Lower lobe of right lung (tissue), 2 donors: ENCODE results near the gene CXADR. TPM values are rescaled to one million over a fixed set of nuclear protein-coding genes. Genes with fewer than 3 reads are reported as not detected.
A peak's percentile ranks its signal among the peaks of the same experiment; 100 is the strongest.
"Not testable (repeated sequence)": the region's sequence is repeated elsewhere in the genome, so short reads cannot be mapped to it uniquely, and the experiment has no call there.

Experiments used
- ATAC-seq, 2 donors: fragments of 200-7000 bp; cut with Tn5 transposase; one replicate each; pipeline ENCODE4 v1.9.1; 2020 to 2022; ENCODE audit warnings: mild to moderate bottlenecking in 2 of 2, moderate library complexity in 2 of 2
- DNase-seq: peaks from one replicate; pipeline ENCODE4 v3.0.0-alpha.2; 2020
- H3K27ac ChIP-seq: fragments of 200-600 bp; one replicate; pipeline ENCODE4 v1.8.0; 2022
- H3K27me3 ChIP-seq: fragments of 200-600 bp; one replicate; pipeline ENCODE4 v1.8.0; 2022; ENCODE audit warnings: low read depth
- H3K36me3 ChIP-seq: fragments of 200-600 bp; one replicate; pipeline ENCODE4 v1.8.0; 2022; ENCODE audit warnings: mild to moderate bottlenecking
- H3K4me1 ChIP-seq: fragments of 200-600 bp; one replicate; pipeline ENCODE4 v1.8.0; 2022
- H3K4me3 ChIP-seq: fragments of 200-600 bp; one replicate; pipeline ENCODE4 v1.8.0; 2022; ENCODE audit warnings: mild to moderate bottlenecking
- H3K9me3 ChIP-seq: fragments of 200-600 bp; one replicate; pipeline ENCODE4 v1.8.0; 2022
- intact Hi-C: fragments of 100-400 bp; cut with DNase I; formaldehyde crosslinking; loops from one replicate; pipeline ENCODE4 v1.11.0; 2022
- total RNA-seq: library from RNA; stranded (reverse); fragmentation: NEBNext Ultra II Directional; extraction: Animal tissue kit (Norgen Biotek cat#: 25700); gene quantifications from one replicate; pipeline ENCODE4 v1.2.1, GENCODE V29; 2021
- TF ChIP-seq, protein P1 (sequence below): fragments of 200-600 bp; IDR thresholded peaks from one replicate; pipeline ENCODE4 v1.8.0; 2022; ENCODE audit warnings: antibody characterized with exemption, mild to moderate bottlenecking
- donor health status: DM: no; HTN: yes; CAD: no; lungs with severe emphysema.

The CXADR gene
- total RNA-seq, 1 donor from 2014 or later: 26.6 TPM

- no peak overlapping the region for H3K27ac ChIP-seq
- intact Hi-C loops: no loop called here
- peaks cover 11% of the 10 kb centered on the region for H3K27me3 ChIP-seq
- no peak overlapping the region for H3K4me3 ChIP-seq
- DNase-seq (no peak), ATAC-seq (no peak)
- no peaks in the 10 kb centered on the region for H3K9me3 ChIP-seq
- TF ChIP-seq, protein P1, sequence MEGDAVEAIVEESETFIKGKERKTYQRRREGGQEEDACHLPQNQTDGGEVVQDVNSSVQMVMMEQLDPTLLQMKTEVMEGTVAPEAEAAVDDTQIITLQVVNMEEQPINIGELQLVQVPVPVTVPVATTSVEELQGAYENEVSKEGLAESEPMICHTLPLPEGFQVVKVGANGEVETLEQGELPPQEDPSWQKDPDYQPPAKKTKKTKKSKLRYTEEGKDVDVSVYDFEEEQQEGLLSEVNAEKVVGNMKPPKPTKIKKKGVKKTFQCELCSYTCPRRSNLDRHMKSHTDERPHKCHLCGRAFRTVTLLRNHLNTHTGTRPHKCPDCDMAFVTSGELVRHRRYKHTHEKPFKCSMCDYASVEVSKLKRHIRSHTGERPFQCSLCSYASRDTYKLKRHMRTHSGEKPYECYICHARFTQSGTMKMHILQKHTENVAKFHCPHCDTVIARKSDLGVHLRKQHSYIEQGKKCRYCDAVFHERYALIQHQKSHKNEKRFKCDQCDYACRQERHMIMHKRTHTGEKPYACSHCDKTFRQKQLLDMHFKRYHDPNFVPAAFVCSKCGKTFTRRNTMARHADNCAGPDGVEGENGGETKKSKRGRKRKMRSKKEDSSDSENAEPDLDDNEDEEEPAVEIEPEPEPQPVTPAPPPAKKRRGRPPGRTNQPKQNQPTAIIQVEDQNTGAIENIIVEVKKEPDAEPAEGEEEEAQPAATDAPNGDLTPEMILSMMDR: no peak
- peaks cover 9% of the 10 kb centered on the region for H3K4me1 ChIP-seq
- no peaks in the 10 kb centered on the region for H3K36me3 ChIP-seq
Measured at GRCh38 chr21:17507591-17507990, 5.3 kb upstream of the CXADR start.

DNA sequence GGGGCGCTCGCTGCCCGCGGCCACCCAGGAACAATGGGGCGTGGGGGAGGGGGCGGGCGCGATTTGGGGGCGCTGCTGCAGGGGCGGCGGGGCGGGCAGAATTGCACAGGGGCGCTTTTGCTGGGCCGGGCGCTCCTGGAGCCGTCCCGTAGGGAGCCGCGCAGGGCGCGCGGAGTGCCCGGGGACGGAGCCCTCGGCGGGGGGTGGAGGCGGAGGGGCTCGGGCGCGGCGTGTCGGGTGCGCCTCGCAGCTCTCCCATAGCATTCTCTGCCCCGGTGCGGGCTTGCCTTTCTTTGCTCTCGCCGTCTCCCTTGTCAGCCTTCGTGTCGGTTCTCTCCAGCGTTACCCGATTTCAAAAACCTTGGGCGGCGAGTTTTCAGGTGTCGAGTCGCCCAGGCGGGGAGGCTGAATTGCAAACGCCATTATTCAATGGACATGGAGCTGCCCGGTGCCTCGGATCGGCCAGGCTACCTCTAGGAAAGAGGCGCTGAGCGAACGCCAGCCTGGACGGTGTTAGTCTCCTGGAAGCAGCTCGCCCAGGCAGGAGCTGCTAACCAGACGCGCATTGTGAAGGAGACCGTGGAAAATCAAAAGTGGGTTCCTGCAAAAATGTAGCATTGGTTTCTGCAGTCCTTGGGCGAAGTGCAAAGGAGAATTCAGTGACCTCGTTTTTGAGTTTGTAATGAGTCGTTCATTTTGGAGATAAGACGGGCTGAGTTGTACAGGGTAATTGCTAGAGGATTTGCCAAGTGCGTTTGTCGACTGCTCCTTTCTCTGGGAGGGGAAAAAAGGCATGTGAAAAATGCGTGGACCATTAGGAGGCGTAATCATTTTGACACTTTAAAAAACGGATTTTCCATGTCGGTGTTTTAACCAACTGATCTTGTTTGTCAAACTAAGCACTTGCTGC, 626 bp downstream of the CXADR start:
- Histone ChIP-seq H3K4me3 (peak overlapping the region; percentile 66), H3K27me3 (peaks cover 37% of the 10 kb centered on the region), H3K4me1 (peaks cover 25% of the 10 kb centered on the region), H3K27ac (peak overlapping the region; percentile 86), H3K9me3 (no peaks in the 10 kb centered on the region), H3K36me3 (no peaks in the 10 kb centered on the region)
- intact Hi-C loops: no loop called here
- TF ChIP-seq, protein P1: no peak
- DNase-seq: peak; percentile 55
- peak; percentile 65 to 71 for ATAC-seq

GRCh38 chr21:17514124-17514845, 1.4 kb downstream of the CXADR start:
- intact Hi-C loops: no loop called here
- H3K27me3 ChIP-seq: peaks cover 37% of the 10 kb centered on the region
- H3K4me1 ChIP-seq: peaks cover 25% of the 10 kb centered on the region

GRCh38 chr21:17517008-17517407, 4.2 kb downstream of the CXADR start:
- H3K9me3 ChIP-seq, H3K36me3 ChIP-seq, H3K4me3 ChIP-seq, DNase-seq, ATAC-seq, intact Hi-C loops, H3K27ac ChIP-seq: not testable (repeated sequence)
- H3K4me1 ChIP-seq: peaks cover 22% of the 10 kb centered on the region
- peaks cover 28% of the 10 kb centered on the region for H3K27me3 ChIP-seq

More at GRCh38 chr21:17514124-17514845, 1.4 kb downstream of the CXADR start:
- peak overlapping the region; percentile 66 for H3K4me3 ChIP-seq
- H3K9me3 ChIP-seq: no peaks in the 10 kb centered on the region
- ATAC-seq (no peak), DNase-seq (no peak)
- H3K36me3 ChIP-seq: no peaks in the 10 kb centered on the region
- peak overlapping the region; percentile 86 for H3K27ac ChIP-seq
- TF ChIP-seq, protein P1: no peak

DNA sequence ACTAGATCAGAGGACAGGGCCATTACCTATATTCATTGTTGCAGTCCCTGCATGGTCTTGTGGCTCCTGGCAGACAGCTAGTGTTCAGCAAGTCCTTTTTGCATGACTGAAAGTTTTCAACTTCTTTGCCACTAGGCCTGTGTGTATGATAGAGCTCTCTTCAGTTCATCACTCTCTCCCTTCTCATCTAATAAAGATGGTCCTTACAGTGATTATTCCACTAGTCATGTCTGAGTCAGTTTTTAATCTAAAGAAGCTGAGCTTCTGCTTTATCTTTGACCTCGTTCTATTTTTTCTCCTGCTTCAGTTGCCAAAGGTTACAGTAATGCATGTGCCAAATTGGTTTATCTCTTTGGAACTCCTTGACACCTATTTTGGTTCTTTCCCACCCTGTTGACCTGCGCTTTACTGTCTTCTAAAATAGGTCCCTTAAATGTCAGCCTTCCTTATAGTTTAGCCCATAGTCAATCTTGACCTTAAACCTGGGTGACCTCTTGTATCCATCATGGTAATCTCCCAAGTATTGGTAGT, 6.4 kb downstream of the CXADR start:
- DNase-seq (no peak), ATAC-seq (no peak)
- TF ChIP-seq, protein P1: no peak
- intact Hi-C loops: no loop called here
- H3K4me3 ChIP-seq: no peak overlapping the region
- H3K9me3 ChIP-seq: no peaks in the 10 kb centered on the region
- H3K4me1 ChIP-seq: peaks cover 2% of the 10 kb centered on the region
- no peak overlapping the region for H3K27ac ChIP-seq
- H3K36me3 ChIP-seq: no peaks in the 10 kb centered on the region
- H3K27me3 ChIP-seq: peaks cover 9% of the 10 kb centered on the region
